Suprapubic skin (tissue), 3 donors: ENCODE results near the gene TYSND1.

Source experiments
- CTCF ChIP-seq, 2 donors: fragments of 200-600 bp in 1 of 2; fragments of 450-650 bp in 1 of 2; sonication (generic) in 1 of 2; IDR thresholded peaks; one replicate each; pipeline ENCODE4 v1.5.1; 2016 to 2019; ENCODE audit warnings: antibody characterized with exemption in 2 of 2, mild to moderate bottlenecking in 1 of 2, moderate library complexity in 1 of 2
- POLR2AphosphoS5 ChIP-seq, 3 donors: sonication (generic); formaldehyde crosslinking; IDR thresholded peaks; one replicate each; pipeline ENCODE4 v1.6.1; 2017; ENCODE audit warnings: antibody characterized with exemption in 3 of 3

- TF ChIP-seq CTCF (IDR thresholded peaks at IDR 0.05), result no peak
- no peak for TF ChIP-seq POLR2AphosphoS5 (IDR thresholded peaks at IDR 0.05)
Measured at GRCh38 chr10:70135684-70136083, 10.8 kb downstream of the TYSND1 start.
